Midbrain (tissue), 1 donor: ENCODE measurements around the gene RUNX1.

ENCODE experiments used
- DNase-seq: peaks from one replicate; lab custom pipeline; 2025; lab: John Stamatoyannopoulos, UW

RUNX1 gene

GRCh38 chr21:34897828-34898227 lies 151.3 kb downstream of the RUNX1 start:
- DNase-seq, result no peak

GRCh38 chr21:34894401-34894800 lies 154.7 kb downstream of the RUNX1 start:
- no peak for DNase-seq

- no peak for DNase-seq
Observed at GRCh38 chr21:34892209-34892608, 156.9 kb downstream of the RUNX1 start.

GRCh38 chr21:34891613-34891943 lies 157.5 kb downstream of the RUNX1 start:
- no peak for DNase-seq

GRCh38 chr21:34890724-34891612 lies 158.1 kb downstream of the RUNX1 start:
- no peak for DNase-seq

- DNase-seq, result no peak
Observed at GRCh38 chr21:34890470-34890723, 158.7 kb downstream of the RUNX1 start.

GRCh38 chr21:34889676-34890469 lies 159.2 kb downstream of the RUNX1 start:
- no peak for DNase-seq

GRCh38 chr21:34889320-34889675 lies 159.8 kb downstream of the RUNX1 start:
- no peak for DNase-seq

- peak; percentile 45 for DNase-seq
Observed at GRCh38 chr21:34888569-34889319, 160.4 kb downstream of the RUNX1 start.

GRCh38 chr21:34887725-34888568 lies 161.2 kb downstream of the RUNX1 start:
- no peak for DNase-seq

GRCh38 chr21:34887105-34887442 lies 162.0 kb downstream of the RUNX1 start:
- no peak for DNase-seq

- DNase-seq, result no peak
Observed at GRCh38 chr21:34886240-34887104, 162.6 kb downstream of the RUNX1 start.

- no peak for DNase-seq
Observed at GRCh38 chr21:34885626-34886239, 163.4 kb downstream of the RUNX1 start.

- no peak for DNase-seq
Observed at GRCh38 chr21:34885125-34885524, 164.0 kb downstream of the RUNX1 start.

GRCh38 chr21:34884346-34884929 lies 164.7 kb downstream of the RUNX1 start:
- DNase-seq, result no peak

- no peak for DNase-seq
Observed at GRCh38 chr21:34883491-34884271, 165.4 kb downstream of the RUNX1 start.

GRCh38 chr21:34882719-34883131 lies 166.4 kb downstream of the RUNX1 start:
- no peak for DNase-seq

GRCh38 chr21:34881839-34882371 lies 167.2 kb downstream of the RUNX1 start:
- DNase-seq, result no peak

GRCh38 chr21:34881421-34881820 lies 167.7 kb downstream of the RUNX1 start:
- DNase-seq, result no peak
